ENCODE results near the gene QSOX2.

QSOX2 gene

GRCh38 chr9:136204838-136205706 lies 40.5 kb downstream of the QSOX2 start, which contains the start of gene LHX3:
Gene LHX3 (minus strand): TSS chr9:136205128. CDS start chr9:136205012, 116 bp downstream.
- WGBS, 2 experiments (ENCODE audit: insufficient coverage in 2 of 2): 12% methylated on average over 55 to 61 of the region's 70 CpGs
- no peaks in the 10 kb centered on the region for H3K9me3 ChIP-seq (ENCODE audit: control insufficient read depth, low read length)
- H3K27ac ChIP-seq (ENCODE audit: low read depth, low read length, severe bottlenecking): no peak within 1 kb of the TSS
- H3K36me3 ChIP-seq (ENCODE audit: control insufficient read depth, insufficient read depth, low read length): peaks cover 13% of the 10 kb centered on the region
- no peaks in the 10 kb centered on the region for H3K4me1 ChIP-seq (ENCODE audit: control insufficient read depth, insufficient read depth, low read length, poor library complexity, severe bottlenecking)
- no peak within 1 kb of the TSS for H3K4me3 ChIP-seq (ENCODE audit: extremely low read depth, insufficient read depth, low read length, poor library complexity, severe bottlenecking)

DNA sequence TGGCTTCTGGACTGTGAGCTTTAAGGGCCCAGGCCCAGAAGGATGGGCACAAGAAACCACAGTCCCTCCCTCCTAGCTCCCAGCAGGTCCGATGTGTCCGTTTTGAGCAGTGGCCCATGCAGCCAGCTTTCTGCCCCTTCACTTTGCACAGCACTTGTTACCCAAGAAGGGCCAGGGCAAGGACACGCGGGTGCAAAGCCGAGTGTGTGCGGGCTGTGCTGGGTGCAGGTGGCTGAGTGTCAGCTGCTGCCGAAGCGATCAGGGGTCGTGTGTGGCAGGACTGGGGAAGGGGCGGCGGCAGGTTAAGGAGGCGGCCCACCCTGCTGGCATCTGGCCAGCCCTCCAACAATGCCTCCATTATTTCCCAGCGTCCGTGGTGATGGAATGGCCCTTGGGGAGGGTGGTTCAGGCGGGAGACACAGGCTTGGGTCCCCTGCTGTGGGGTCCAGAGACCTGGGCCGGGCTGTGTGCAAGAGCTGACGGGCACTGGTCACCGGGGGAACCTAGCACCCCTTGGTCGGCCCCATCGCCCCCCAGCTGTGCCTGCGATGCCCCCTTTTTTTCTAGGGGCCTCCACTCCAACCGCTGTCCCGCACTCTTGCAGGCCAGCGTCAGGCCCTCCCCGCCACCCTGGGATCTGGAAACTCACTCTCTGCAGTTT lies 41.3 kb downstream of the QSOX2 start:
- Histone ChIP-seq H3K4me3 (ENCODE audit: extremely low read depth, insufficient read depth, low read length, poor library complexity, severe bottlenecking) (no peak overlapping the region), H3K36me3 (ENCODE audit: control insufficient read depth, insufficient read depth, low read length) (peaks cover 9% of the 10 kb centered on the region), H3K9me3 (ENCODE audit: control insufficient read depth, low read length) (no peaks in the 10 kb centered on the region), H3K27ac (ENCODE audit: low read depth, low read length, severe bottlenecking) (no peak overlapping the region), H3K4me1 (ENCODE audit: control insufficient read depth, insufficient read depth, low read length, poor library complexity, severe bottlenecking) (no peaks in the 10 kb centered on the region)
- WGBS, 2 experiments (ENCODE audit: insufficient coverage in 2 of 2): 48 to 58% methylated on average over 22 to 23 of the region's 25 CpGs

- Histone ChIP-seq H3K4me3 (ENCODE audit: extremely low read depth, insufficient read depth, low read length, poor library complexity, severe bottlenecking) (no peak overlapping the region), H3K4me1 (ENCODE audit: control insufficient read depth, insufficient read depth, low read length, poor library complexity, severe bottlenecking) (peaks cover under 1% of the 10 kb centered on the region), H3K36me3 (ENCODE audit: control insufficient read depth, insufficient read depth, low read length) (peaks cover 2% of the 10 kb centered on the region), H3K9me3 (ENCODE audit: control insufficient read depth, low read length) (no peaks in the 10 kb centered on the region), H3K27ac (ENCODE audit: low read depth, low read length, severe bottlenecking) (no peak overlapping the region)
- 23 to 26% methylated on average over 32 to 33 of the region's 33 CpGs for WGBS, 2 experiments (ENCODE audit: insufficient coverage in 2 of 2)
These were observed 42.0 kb downstream of the QSOX2 start for GRCh38 chr9:136203408-136204144.

GRCh38 chr9:136202454-136203407 lies 42.9 kb downstream of the QSOX2 start:
- WGBS, 2 experiments (ENCODE audit: insufficient coverage in 2 of 2): 13 to 16% methylated on average over 67 to 93 of the region's 99 CpGs
- Histone ChIP-seq H3K4me3 (ENCODE audit: extremely low read depth, insufficient read depth, low read length, poor library complexity, severe bottlenecking) (no peak overlapping the region), H3K36me3 (ENCODE audit: control insufficient read depth, insufficient read depth, low read length) (no peaks in the 10 kb centered on the region), H3K4me1 (ENCODE audit: control insufficient read depth, insufficient read depth, low read length, poor library complexity, severe bottlenecking) (peaks cover 5% of the 10 kb centered on the region), H3K27ac (ENCODE audit: low read depth, low read length, severe bottlenecking) (no peak overlapping the region), H3K9me3 (ENCODE audit: control insufficient read depth, low read length) (no peaks in the 10 kb centered on the region)

DNA sequence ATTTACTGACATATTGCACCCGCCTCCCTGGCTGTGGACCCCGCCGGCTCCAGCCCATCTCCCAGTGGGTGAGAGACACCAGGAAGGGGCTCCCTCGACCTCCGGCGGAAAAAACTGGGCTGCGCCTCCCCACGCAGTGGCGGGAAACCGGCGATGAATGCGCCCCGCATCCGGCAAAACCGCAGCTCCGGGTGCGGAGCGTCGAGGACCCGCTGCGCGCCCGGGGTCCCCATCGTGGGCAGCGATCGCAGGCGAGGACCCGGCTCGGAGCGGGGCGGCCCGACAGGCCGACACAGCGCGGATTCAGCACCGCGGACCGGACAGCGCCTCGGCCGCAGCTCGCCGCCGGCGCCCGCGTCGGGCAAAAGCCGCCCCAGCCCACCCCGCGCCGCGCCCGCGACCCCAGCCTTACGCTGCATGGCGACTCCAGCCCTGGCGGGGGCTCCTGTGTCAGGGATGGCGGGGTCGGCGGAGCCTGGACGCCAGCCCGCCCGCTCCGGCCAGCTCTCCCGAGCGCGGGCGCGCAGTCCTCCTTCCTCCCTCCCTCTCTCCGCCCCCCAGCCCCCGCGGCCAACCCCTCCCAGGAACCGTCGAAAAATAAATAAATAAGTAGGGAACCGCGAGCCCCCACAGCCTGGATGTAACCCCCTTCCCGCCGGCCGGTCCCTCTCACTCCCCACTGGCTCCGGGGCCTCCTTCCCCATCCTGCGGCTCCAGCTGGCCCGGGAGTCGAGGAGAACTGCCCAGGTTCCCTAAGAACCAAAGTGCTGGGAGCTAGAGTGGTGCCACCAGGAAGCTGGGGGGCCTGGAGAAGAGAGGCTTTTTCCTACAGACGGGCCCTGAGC lies 43.8 kb downstream of the QSOX2 start:
- Histone ChIP-seq H3K4me3 (ENCODE audit: extremely low read depth, insufficient read depth, low read length, poor library complexity, severe bottlenecking) (no peak overlapping the region), H3K4me1 (ENCODE audit: control insufficient read depth, insufficient read depth, low read length, poor library complexity, severe bottlenecking) (peaks cover 5% of the 10 kb centered on the region)
- 9% methylated on average over 55 to 71 of the region's 85 CpGs for WGBS, 2 experiments (ENCODE audit: insufficient coverage in 2 of 2)

GRCh38 chr9:136201174-136201573 lies 44.4 kb downstream of the QSOX2 start:
- Histone ChIP-seq H3K4me3 (ENCODE audit: extremely low read depth, insufficient read depth, low read length, poor library complexity, severe bottlenecking) (no peak overlapping the region), H3K9me3 (ENCODE audit: control insufficient read depth, low read length) (no peaks in the 10 kb centered on the region), H3K36me3 (ENCODE audit: control insufficient read depth, insufficient read depth, low read length) (no peaks in the 10 kb centered on the region), H3K4me1 (ENCODE audit: control insufficient read depth, insufficient read depth, low read length, poor library complexity, severe bottlenecking) (peaks cover 5% of the 10 kb centered on the region), H3K27ac (ENCODE audit: low read depth, low read length, severe bottlenecking) (no peak overlapping the region)
- 52 to 61% methylated on average over 11 to 12 of the region's 13 CpGs for WGBS, 2 experiments (ENCODE audit: insufficient coverage in 2 of 2)

More for the DNA sequence above, 43.8 kb downstream of the QSOX2 start:
- no peak overlapping the region for H3K27ac ChIP-seq (ENCODE audit: low read depth, low read length, severe bottlenecking)
- H3K36me3 ChIP-seq (ENCODE audit: control insufficient read depth, insufficient read depth, low read length): no peaks in the 10 kb centered on the region
- H3K9me3 ChIP-seq (ENCODE audit: control insufficient read depth, low read length): no peaks in the 10 kb centered on the region

GRCh38 chr9:136200424-136200823 lies 45.2 kb downstream of the QSOX2 start:
- H3K9me3 ChIP-seq (ENCODE audit: control insufficient read depth, low read length): no peaks in the 10 kb centered on the region
- H3K4me1 ChIP-seq (ENCODE audit: control insufficient read depth, insufficient read depth, low read length, poor library complexity, severe bottlenecking): peaks cover 5% of the 10 kb centered on the region
- H3K27ac ChIP-seq (ENCODE audit: low read depth, low read length, severe bottlenecking): no peak overlapping the region
- no peaks in the 10 kb centered on the region for H3K36me3 ChIP-seq (ENCODE audit: control insufficient read depth, insufficient read depth, low read length)
- no peak overlapping the region for H3K4me3 ChIP-seq (ENCODE audit: extremely low read depth, insufficient read depth, low read length, poor library complexity, severe bottlenecking)
- WGBS, 2 experiments (ENCODE audit: insufficient coverage in 2 of 2): 65 to 69% methylated on average over 12 to 17 of the region's 19 CpGs

DNA sequence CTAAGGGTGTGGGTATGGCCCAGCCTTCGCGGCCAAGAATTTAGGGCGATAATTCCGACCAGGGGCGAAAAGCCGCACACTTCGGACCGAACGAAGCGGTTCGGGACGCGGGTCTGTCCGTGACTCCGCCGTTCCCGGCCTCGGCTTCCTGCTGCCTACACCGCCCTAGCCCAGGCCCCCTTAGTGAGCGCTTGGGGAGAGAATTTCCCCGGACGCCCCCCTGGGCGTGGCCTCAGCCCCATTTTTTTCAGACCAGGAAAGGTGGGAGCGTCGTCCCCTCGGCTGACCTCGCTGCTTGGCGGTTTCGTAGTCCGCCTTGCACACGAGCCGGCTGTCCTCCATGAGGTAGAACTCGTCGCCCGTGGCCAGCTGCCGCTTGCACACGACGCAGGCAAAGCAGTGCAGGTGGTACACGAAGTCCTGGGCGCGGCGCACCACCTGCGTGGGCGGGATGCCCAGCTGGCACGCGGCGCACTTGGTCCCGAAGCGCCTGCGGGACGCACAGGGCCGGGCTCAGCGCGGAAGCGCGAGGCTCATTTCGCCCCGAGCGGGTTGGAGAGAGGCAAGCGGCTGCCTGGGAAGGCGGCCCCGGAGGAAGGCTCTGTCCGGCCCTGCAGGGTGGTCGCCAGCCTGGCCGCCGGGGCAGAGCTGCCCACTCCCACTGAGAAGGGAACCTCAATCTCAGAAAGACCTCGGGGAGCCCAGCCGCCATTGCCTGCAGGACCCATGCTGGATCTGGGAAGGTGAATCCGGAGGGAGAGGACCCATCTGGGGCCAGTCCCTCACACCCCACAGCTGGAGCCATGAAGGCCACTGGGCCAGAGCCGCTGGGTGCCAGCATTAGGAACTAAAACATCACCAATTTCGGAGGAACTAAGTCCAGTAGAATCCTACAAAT lies 46.0 kb downstream of the QSOX2 start:
- H3K4me3 ChIP-seq (ENCODE audit: extremely low read depth, insufficient read depth, low read length, poor library complexity, severe bottlenecking): no peak overlapping the region
- no peak overlapping the region for H3K27ac ChIP-seq (ENCODE audit: low read depth, low read length, severe bottlenecking)
- H3K9me3 ChIP-seq (ENCODE audit: control insufficient read depth, low read length): no peaks in the 10 kb centered on the region
- no peaks in the 10 kb centered on the region for H3K36me3 ChIP-seq (ENCODE audit: control insufficient read depth, insufficient read depth, low read length)
- whole genome bisulfite sequencing, 2 experiments (ENCODE audit: insufficient coverage in 2 of 2): 12 to 16% methylated on average over 67 to 69 of the region's 71 CpGs
- H3K4me1 ChIP-seq (ENCODE audit: control insufficient read depth, insufficient read depth, low read length, poor library complexity, severe bottlenecking): peaks cover 5% of the 10 kb centered on the region

Data from mesodermal cell (in vitro differentiated cells).